HEK293 (cell line): ENCODE measurements around the gene CPNE8.

Experiments
- CTCF ChIA-PET: fragments of 350-600 bp; formaldehyde crosslinking; extraction: SDS; loops from one replicate; lab custom pipeline; 2021; ENCODE audit warnings: antibody characterized with exemption; lab: Yijun Ruan, JAX
- POLR2A ChIA-PET: fragments of 300-600 bp; formaldehyde crosslinking; extraction: SDS; loops from one replicate; lab custom pipeline; 2020; ENCODE audit warnings: antibody characterized with exemption, inconsistent platforms; lab: Yijun Ruan, JAX
- H3K27ac ChIP-seq: fragments of 200-500 bp; sonication (Bioruptor generic); 2 replicates; pipeline ENCODE4 v1.5.1; 2014; ENCODE audit warnings: low read depth, low read length, control low read depth, inconsistent platforms; ENCODE audit errors: extremely low read depth
- H3K36me3 ChIP-seq, 2 experiments: fragments of 200-500 bp in 1 of 2; sonication (Bioruptor generic) in 1 of 2; 1 replicate in 1 of 2; 2 replicates in 1 of 2; pipeline ENCODE4 v1.5.1; 2014 to 2017; ENCODE audit warnings: inconsistent platforms in 2 of 2, low read length in 2 of 2; ENCODE audit not compliant: control insufficient read depth in 2 of 2, insufficient read depth in 1 of 2
- H3K4me1 ChIP-seq: fragments of 200-500 bp; sonication (Bioruptor generic); 2 replicates; pipeline ENCODE4 v1.5.1; 2014; ENCODE audit warnings: mild to moderate bottlenecking, low read length, inconsistent platforms; ENCODE audit not compliant: control insufficient read depth, insufficient read depth
- H3K4me3 ChIP-seq: 2 replicates; pipeline ENCODE4 v1.5.1; 2011; ENCODE audit warnings: low read depth, mild to moderate bottlenecking, control low read depth, low read length, moderate library complexity
- H3K9me3 ChIP-seq: fragments of 200-500 bp; sonication (Bioruptor generic); 2 replicates; pipeline ENCODE4 v1.5.1; 2014; ENCODE audit warnings: low read depth, low read length, inconsistent platforms; ENCODE audit not compliant: control insufficient read depth, insufficient read depth
- BCL11B ChIP-seq: fragments of 450-650 bp; formaldehyde crosslinking; IDR thresholded peaks from 2 replicates; pipeline ENCODE4 v1.5.1; 2016; ENCODE audit warnings: low read depth, missing biosample characterization, missing genetic modification characterization
- MZF1 ChIP-seq: fragments of 450-650 bp; formaldehyde crosslinking; IDR thresholded peaks from 2 replicates; pipeline ENCODE4 v1.5.1; 2017; ENCODE audit warnings: missing biosample characterization, missing genetic modification characterization, borderline replicate concordance
- PATZ1 ChIP-seq: fragments of 450-650 bp; formaldehyde crosslinking; IDR thresholded peaks from 2 replicates; pipeline ENCODE4 v1.5.1; 2016; ENCODE audit warnings: missing biosample characterization, missing genetic modification characterization
- PRDM6 ChIP-seq: fragments of 450-650 bp; formaldehyde crosslinking; IDR thresholded peaks from 2 replicates; pipeline ENCODE4 v1.5.1; 2017; ENCODE audit warnings: missing biosample characterization, missing genetic modification characterization
- SETDB1 ChIP-seq: IDR thresholded peaks from one replicate; pipeline ENCODE4 v1.6.1; 2017; ENCODE audit warnings: mild to moderate bottlenecking, low read length, moderate library complexity, mixed read lengths; ENCODE audit not compliant: insufficient read length
- YY1 ChIP-seq: fragments of 450-650 bp; formaldehyde crosslinking; IDR thresholded peaks from 2 replicates; pipeline ENCODE4 v1.5.1; 2018; ENCODE audit warnings: missing biosample characterization, missing genetic modification characterization
- ZBTB10 ChIP-seq: fragments of 450-650 bp; formaldehyde crosslinking; IDR thresholded peaks from 2 replicates; pipeline ENCODE4 v1.5.1; 2016; ENCODE audit warnings: missing biosample characterization, missing genetic modification characterization
- ZBTB21 ChIP-seq: fragments of 450-650 bp; formaldehyde crosslinking; IDR thresholded peaks from 2 replicates; pipeline ENCODE4 v1.5.1; 2017; ENCODE audit warnings: missing biosample characterization, missing genetic modification characterization
- ZNF146 ChIP-seq: fragments of 450-650 bp; formaldehyde crosslinking; IDR thresholded peaks from 2 replicates; pipeline ENCODE4 v1.5.1; 2016; ENCODE audit warnings: missing biosample characterization, missing genetic modification characterization
- ZNF214 ChIP-seq: fragments of 450-650 bp; formaldehyde crosslinking; IDR thresholded peaks from 2 replicates; pipeline ENCODE4 v1.5.1; 2017; ENCODE audit warnings: missing biosample characterization, mild to moderate bottlenecking, missing genetic modification characterization, borderline replicate concordance
- ZNF274 ChIP-seq, 2 experiments: fragments of 200-500 bp in 1 of 2; fragments of 450-650 bp in 1 of 2; sonication (Bioruptor generic) in 1 of 2; formaldehyde crosslinking in 1 of 2; IDR thresholded peaks; 2 replicates each; pipeline versions ENCODE4 v1.5.1 to v1.6.1; 2014 to 2016; ENCODE audit warnings: borderline replicate concordance in 1 of 2, inconsistent platforms in 1 of 2, low read length in 1 of 2, missing biosample characterization in 1 of 2, missing genetic modification characterization in 1 of 2
- ZNF324 ChIP-seq: fragments of 450-650 bp; formaldehyde crosslinking; IDR thresholded peaks from 2 replicates; pipeline ENCODE4 v1.5.1; 2016; ENCODE audit warnings: missing biosample characterization, missing genetic modification characterization
- ZNF37A ChIP-seq: fragments of 450-650 bp; IDR thresholded peaks from 2 replicates; pipeline ENCODE4 v1.5.1; 2018; ENCODE audit warnings: missing biosample characterization, missing genetic modification characterization
- ZNF398 ChIP-seq: fragments of 450-650 bp; formaldehyde crosslinking; IDR thresholded peaks from 2 replicates; pipeline ENCODE4 v1.5.1; 2017; ENCODE audit warnings: missing biosample characterization, missing genetic modification characterization
- ZNF488 ChIP-seq: fragments of 450-650 bp; formaldehyde crosslinking; IDR thresholded peaks from 2 replicates; pipeline ENCODE4 v1.5.1; 2016; ENCODE audit warnings: missing biosample characterization, missing genetic modification characterization
- ZNF513 ChIP-seq: fragments of 450-650 bp; IDR thresholded peaks from 2 replicates; pipeline ENCODE4 v1.5.1; 2018; ENCODE audit warnings: missing biosample characterization, missing genetic modification characterization
- ZNF654 ChIP-seq: fragments of 450-650 bp; formaldehyde crosslinking; IDR thresholded peaks from 2 replicates; pipeline ENCODE4 v1.5.1; 2016; ENCODE audit warnings: low read depth, missing biosample characterization, missing genetic modification characterization
- ZNF692 ChIP-seq: fragments of 450-650 bp; formaldehyde crosslinking; IDR thresholded peaks from 2 replicates; pipeline ENCODE4 v1.5.1; 2016; ENCODE audit warnings: missing biosample characterization, missing genetic modification characterization
- ZNF747 ChIP-seq: fragments of 450-650 bp; formaldehyde crosslinking; IDR thresholded peaks from 2 replicates; pipeline ENCODE4 v1.5.1; 2016; ENCODE audit warnings: missing biosample characterization, missing genetic modification characterization

CPNE8 gene

GRCh38 chr12:38669530-38669929 lies 235.9 kb downstream of the CPNE8 start (continued):
- TF ChIP-seq ZNF488 (tag by site-specific recombination) (no peak), ZNF398 (tag by site-specific recombination) (no peak)

GRCh38 chr12:38669081-38669480 lies 236.3 kb downstream of the CPNE8 start:
- CTCF ChIA-PET, result interaction anchor here (0.8 kb wide), 1 partner anchor 13 kb away, joined by 3 read pairs; no protein-coding TSS in a partner anchor
- H3K4me3 ChIP-seq, result no peak overlapping the region
- H3K4me1 ChIP-seq, result no peaks in the 10 kb centered on the region
- TF ChIP-seq ZNF324 (no peak), ZNF146 (tag by site-specific recombination) (no peak), MZF1 (tag by site-specific recombination) (no peak), ZNF274 (IDR thresholded peaks at IDR 0.05; ENCODE audit: low read length) (no peak), ZNF274 (tag by site-specific recombination; IDR thresholded peaks at IDR 0.05; ENCODE audit: borderline replicate concordance) (no peak)
- no peaks in the 10 kb centered on the region; a peak in 1 of 3 replicates for H3K36me3 ChIP-seq
- no peak overlapping the region for H3K27ac ChIP-seq
- POLR2A ChIA-PET, result no interaction called here
- no peaks in the 10 kb centered on the region for H3K9me3 ChIP-seq

- H3K4me3 ChIP-seq, result no peak overlapping the region
- H3K9me3 ChIP-seq, result no peaks in the 10 kb centered on the region
- no peaks in the 10 kb centered on the region for H3K4me1 ChIP-seq
- CTCF ChIA-PET, result interaction anchor here (1.1 to 1.2 kb wide), 2 partner anchors 9 to 245 kb away, joined by 3 read pairs; no protein-coding TSS in a partner anchor
- no peak overlapping the region for H3K27ac ChIP-seq
- POLR2A ChIA-PET, result no interaction called here
- no peaks in the 10 kb centered on the region; a peak in 1 of 3 replicates for H3K36me3 ChIP-seq
- no peak for TF ChIP-seq ZNF214 (tag by site-specific recombination)
- no peak for TF ChIP-seq SETDB1
- no peak for TF ChIP-seq ZNF37A (tag by site-specific recombination)
- TF ChIP-seq PRDM6, result no peak
- TF ChIP-seq MZF1 (tag by site-specific recombination), result no peak
- TF ChIP-seq BCL11B, result no peak
- TF ChIP-seq YY1 (tag by site-specific recombination), result no peak
- TF ChIP-seq ZBTB10 (tag by site-specific recombination), result no peak
- TF ChIP-seq ZNF747, result no peak
- TF ChIP-seq ZNF654 (tag by site-specific recombination), result no peak
- no peak for TF ChIP-seq ZNF692 (tag by site-specific recombination)
- TF ChIP-seq ZNF513 (tag by site-specific recombination), result no peak
- TF ChIP-seq ZBTB21, result no peak
- no peak for TF ChIP-seq PATZ1
Observed at GRCh38 chr12:38666425-38666824, 239.0 kb downstream of the CPNE8 start.
